CD1c-positive myeloid dendritic cell (primary cell): Measurements from ENCODE around the gene TGM4.

Source experiments
- DNase-seq: peaks from one replicate; pipeline ENCODE4 v3.0.0-alpha.2; 2016; ENCODE audit errors: extremely low spot score

The TGM4 gene

DNA sequence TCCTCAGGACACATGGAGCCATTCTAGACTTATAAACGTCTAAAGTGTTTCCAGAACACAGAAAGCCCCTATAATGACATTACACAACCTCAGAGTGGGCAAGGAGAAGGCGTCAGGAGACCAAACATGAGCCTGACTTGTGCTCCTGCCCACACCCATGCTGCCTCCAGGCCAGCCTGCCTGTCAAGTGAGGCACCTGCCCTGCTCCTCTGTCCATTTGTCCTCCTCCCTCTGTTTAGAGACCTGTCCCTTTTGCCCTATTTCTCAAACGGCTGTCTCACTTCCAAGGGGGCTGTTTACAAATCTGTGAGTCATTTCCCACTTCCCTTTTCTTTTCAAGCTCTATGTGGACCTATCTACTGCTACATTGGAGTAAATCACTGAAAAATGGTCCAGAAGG, 80.6 kb downstream of the TGM4 start:
- peak; percentile 85 for DNase-seq

DNA sequence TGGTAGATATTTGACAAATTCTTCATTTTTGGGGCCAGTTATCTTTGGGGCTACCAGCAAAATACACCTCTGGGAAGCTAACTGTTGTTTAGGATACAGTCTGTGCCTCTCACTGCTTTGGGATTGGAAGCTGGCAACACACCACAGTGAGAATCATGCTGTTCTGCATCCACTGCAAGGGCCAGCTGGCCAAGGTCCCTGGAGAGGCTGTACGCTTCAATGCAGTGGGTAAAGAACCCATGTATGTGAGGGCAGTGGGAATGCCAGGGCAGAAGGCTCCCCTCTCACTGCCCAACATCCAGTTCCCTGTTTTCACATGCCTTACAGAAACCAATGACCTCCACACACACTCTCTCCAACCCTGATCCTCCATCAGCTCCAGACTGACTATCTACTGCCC, 81.5 kb downstream of the TGM4 start:
- DNase-seq: no peak

DNA sequence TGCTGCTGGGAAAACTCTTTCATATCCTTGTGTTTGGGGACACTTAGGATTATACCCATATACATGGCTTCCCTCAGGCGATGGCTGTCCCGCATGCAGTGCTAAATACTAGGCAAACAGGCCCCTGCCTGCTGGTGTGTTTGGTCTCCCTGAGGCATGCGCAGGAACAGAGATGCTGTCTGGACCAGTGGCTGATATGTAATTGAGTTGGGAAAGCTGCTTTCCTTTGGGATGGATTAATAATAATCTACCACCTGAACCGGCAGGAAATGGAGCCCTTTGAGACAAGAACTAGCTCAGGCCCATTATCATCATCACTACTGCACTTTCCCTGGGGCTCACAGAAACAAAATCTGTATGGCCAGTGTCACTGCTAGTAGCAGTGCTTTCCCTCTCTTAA, 83.6 kb downstream of the TGM4 start:
- no peak for DNase-seq

DNA sequence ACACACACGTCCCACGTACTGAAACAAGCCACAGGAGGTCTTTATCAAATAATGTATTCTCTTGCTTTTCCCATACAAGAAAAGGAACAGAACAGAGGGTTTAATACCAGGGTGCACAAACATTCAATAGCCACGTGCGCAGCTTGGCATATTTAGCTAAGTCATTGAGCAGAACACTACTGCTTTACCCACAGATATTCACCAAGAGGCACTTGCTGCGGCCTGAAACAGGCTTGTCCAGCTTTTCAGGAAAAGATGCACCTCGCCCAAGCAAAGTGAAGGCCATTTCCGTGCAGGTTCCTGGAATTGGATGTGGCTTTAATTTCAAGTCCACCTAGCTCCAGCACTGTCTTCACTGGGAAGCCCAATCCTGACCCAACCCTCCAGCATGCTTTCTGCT, 84.0 kb downstream of the TGM4 start:
- DNase-seq: no peak

DNA sequence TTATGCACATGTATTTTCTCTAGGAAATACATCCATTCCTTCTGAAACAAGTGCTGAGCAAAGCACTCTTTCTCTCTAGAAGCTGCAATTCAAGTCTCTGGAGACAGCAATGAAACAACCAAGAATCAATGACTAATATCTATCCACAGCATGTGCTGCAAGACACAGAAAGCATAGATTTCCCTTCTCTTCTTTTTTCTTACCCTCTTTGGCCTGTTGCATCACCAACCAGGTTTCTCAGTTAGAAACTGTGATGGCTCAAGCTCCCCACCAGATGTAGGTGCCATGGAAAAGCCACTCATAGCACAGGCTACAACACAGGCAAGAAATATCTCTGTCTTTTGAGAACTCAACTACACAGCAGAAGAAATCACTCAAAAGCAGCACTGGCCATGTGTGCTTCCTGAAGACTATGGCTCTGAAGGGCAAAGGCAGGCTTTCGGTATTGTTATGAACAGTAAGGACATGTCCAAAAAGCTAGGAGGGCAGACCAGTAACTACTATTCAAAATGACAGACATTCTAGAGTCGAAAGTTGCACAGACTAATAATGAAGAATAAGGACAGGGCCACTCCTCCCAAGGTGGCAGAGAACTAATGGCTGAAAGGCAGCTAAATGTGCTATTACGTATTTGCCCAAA, 86.1 kb downstream of the TGM4 start:
- no peak for DNase-seq

DNA sequence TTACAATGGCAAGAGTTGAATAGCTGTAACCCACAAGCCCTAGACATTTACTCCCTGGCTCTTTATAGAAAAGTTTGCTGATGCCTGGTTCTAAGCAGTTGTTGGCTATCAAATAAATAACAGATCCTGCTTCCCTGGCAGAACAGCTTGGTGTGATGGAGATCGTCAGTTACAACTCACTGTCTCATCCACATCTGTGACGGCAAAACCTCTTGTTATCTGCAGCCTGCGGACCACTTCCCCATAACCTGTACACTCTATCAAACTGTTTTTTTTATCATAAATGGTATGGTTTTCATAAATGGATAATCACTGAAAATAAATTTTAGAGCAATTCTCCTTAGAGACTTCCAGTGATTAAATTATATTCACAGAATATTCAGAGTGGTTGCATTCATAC, 87.5 kb downstream of the TGM4 start:
- DNase-seq: no peak

DNA sequence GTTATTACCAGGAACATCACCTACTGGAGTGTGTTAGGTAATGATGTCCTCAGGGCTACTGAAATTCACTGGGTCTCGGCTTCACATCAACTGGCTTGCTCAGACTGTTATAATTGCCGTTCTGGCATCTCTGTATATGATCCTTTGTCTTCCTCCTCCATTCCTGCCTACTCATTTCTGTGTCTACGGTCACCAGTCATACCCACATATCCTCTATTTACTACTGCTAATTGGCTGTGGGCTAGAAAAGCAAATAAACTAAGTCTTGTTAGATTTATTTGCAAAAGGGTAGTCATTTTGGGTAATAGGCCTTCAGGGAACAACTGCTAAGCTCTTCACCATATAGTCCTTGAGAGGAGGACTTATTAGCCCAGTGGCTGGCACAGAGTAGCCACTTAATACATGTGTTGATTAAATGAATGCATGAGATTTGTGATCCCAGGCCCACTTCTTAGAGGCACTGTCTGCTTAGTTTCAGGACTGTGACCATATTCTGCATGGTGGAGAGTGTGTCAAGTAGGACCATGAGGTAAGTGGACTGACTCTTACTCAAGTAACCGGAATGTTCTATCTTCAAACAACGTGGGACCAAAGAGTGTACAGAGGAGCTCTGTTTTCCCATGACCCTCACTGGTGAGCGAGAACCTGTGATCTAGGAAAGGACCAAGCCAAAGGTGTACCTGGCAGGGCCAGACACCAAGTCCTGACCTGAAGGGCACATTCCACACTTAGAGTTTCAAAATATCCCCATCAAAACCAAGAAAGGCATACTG, 88.4 kb downstream of the TGM4 start:
- no peak for DNase-seq

DNA sequence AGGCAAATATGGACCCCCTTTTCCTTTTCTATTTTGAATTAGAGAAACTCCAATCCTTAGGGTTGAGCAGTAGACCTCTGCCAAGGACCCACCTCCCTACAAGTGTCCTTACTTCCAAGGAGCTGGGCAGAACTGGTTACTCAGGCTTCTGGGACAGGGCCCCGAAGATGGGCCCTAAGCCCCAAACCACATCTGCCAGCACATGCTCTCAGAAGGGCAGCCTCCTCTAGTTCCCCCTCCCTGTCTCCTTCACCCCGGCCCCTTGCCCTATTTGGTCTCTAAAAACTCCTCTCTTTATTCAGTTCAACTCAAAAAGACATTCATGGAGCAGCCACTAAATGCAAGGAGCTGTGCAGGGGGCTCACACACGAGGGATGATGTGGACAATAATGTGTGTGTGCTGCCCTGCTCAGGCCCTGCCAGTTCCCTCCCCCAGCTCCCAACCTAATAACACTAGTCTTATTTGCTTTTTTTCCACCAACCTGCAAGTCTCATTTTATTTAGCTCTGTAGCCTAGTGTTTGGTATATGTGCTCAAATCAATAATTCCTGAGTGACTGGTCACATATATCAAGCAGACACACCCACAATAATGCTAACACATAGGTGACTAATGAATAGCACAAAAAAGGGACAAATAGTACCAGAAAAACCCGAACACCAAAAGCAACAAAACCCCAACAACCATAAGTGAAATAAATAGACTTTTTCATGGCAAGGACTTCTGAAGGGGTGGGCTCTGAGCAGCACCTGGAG, 89.3 kb downstream of the TGM4 start:
- no peak for DNase-seq
